DMS53 treated with DMSO at 0.1 percent for 48 hours (cell line): ENCODE measurements around the gene CSF1.
"Not testable (repeated sequence)": the region's sequence is repeated elsewhere in the genome, so short reads cannot be mapped to it uniquely, and the experiment has no call there.

ENCODE experiments used
- DNase-seq: peaks from one replicate; lab custom pipeline; 2025; ENCODE audit not compliant: unreplicated experiment; lab: John Stamatoyannopoulos, UW

The CSF1 gene

GRCh38 chr1:109935451-109935900 is 24.8 kb downstream of the CSF1 start:
- peak; percentile 97 for DNase-seq

DNA sequence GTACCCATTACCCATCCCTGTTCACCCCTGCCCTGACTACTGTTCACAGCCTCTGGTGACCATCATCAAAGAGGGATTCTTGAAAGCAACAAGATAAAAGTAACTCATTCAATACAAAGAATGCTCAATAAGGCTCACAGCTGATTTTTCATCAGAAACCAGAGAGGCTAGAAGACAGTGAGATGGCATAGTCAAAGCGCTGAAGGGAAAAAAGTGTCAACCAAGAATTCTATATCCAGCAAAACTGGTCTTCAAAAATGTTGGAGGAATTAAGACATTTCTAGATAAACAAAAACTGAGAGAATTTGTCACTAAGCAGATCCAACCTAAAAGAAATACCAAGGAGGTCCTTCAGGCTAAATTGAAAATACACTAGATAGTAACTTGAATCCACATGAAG is 27.1 kb downstream of the CSF1 start:
- no peak for DNase-seq

DNA sequence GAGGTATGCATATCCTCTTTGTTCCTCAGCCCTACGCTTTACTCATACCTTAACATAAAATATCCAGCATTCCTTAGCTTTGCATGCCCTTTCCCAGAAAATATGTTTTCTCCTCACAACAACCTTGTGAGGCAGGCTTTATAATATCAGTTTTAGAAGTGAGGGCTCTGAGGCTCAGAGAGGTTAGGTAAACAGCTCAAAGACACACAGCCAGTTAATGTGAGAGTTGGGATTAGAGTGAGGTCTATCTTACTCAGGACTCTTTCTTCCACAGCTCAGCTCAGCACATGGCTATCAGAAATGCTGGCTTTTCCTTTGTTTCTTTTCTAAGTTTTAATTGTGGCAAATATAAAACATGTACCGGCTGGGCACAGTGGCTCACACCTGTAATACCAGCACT is 27.9 kb downstream of the CSF1 start:
- no peak for DNase-seq

DNA sequence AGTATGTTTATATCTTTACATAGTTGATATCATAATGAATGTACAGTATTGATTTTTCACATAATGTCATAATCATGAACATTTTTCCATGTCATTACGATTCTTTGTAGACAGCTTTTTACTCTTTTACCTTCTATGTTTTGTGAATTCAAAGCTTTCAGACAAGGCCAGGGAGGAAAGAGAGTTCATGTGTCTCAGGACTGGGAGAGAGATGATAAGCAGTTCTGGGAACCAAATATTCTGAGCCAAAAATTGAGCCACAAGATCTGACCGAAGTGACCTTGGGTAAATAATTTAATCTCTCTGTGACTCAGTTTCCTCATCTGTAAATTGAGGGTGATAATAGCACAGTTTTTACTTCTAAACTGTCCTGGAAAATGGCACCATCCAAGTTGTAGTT is 31.8 kb downstream of the CSF1 start:
- no peak for DNase-seq

- DNase-seq, result no peak
These were observed 33.9 kb downstream of the CSF1 start for GRCh38 chr1:109944541-109944940.

DNA sequence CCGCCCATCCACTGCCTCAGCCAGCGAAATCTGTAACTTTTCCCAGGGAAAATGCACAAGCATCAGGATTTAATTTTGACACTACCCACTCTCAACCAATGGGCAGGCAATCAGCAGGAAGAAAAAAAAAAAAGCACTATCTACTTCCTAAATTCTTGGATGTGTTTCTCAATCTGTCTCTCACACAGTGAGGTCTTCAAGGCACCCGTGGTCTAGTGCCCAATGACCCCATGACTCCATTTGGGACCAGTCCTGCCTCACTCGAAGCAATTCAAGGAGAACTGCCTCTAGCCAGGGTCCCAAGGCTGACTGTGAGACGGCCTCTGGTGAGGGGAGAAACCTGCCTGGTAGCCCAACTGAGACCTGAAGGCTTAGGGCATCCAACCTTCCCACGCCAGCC is 35.9 kb downstream of the CSF1 start:
- no peak for DNase-seq

DNA sequence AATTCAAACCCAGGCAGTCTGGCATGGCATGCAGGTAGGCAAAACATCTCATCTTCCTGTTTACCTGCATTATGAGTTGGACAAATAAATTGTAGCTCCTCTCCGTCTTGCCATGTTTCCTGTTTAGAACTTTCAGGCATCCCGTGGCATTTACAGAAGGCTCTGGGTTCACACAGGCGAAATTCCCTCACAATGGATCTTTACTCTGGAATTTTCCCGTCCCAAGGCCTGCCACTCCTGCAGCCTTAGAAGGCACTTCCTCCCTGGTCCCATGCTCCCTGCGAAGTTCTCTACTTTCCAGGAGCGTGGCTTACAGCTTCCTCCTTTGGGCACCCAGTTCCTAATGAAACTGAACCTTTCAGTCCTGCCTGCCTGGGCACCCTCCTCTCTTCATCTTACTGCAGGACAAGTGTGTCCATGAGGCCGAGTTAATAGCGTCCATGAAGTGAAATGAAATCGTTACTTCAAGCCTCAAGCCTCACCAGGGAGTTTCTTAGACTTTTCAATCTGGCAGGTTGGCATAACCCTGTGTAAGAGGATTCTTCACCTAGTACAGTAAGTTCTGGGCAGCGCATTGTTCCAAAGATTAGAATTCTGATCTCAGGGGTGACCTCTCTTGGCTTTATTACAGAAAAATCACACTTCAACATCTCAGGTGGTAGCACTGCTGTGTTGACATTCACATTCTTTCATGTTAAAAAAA is 37.1 kb downstream of the CSF1 start:
- DNase-seq, result no peak

DNA sequence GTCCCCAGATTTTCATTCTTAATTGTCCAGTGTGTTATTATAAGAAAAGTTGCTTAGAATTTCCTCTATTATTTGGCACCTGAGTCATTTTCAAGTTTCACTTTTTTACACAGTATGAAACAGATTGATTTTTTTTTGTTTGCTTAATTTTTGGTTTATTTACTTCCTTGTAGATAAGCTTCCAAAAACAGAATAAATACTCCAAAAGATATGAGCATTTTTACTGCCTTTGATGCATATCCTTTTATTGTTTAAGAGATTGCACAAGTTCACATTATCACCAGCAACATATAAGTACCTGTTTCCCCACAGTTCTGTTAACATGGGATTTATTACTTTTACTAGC is 37.6 kb downstream of the CSF1 start:
- DNase-seq, result no peak

DNA sequence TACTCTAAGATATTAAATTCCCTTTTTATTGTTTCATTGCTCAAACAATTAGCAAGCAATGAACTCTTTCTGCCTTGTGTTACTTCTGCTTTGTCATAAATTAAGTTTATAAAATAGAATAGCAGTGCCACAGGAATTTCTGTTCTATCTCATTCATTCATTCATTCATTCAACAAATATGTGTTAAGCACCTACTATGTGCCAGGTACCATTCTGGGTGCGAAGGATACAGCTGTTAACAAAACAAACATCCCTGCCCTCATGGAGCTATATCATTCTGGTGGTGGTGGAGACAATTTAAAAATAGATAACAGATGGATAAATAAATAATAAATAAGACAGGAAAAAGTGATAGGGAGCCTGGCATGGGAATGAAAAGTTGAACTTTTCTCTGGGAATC is 39.4 kb downstream of the CSF1 start:
- DNase-seq, result no peak

GRCh38 chr1:109950509-109950908 is 39.9 kb downstream of the CSF1 start:
- DNase-seq, result peak; percentile 31

DNA sequence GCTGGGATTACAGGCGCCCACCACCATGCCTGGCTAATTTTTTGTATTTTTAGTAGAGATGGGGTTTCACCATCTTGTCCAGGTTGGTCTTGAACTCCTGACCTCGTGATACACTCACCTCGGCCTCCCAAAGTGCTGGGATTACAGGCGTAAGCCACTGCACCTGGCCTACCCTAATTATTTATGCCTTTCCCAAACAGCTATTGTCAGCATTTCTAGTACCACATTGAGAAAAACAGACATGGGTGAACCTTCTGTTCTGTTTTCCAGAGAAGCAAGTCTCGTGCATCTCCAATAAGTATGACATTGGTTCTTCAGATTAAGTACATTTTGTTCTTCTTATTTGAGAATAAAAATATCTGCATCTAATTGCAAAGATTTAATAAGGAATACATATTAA is 40.9 kb downstream of the CSF1 start:
- DNase-seq, result not testable (repeated sequence)

DNA sequence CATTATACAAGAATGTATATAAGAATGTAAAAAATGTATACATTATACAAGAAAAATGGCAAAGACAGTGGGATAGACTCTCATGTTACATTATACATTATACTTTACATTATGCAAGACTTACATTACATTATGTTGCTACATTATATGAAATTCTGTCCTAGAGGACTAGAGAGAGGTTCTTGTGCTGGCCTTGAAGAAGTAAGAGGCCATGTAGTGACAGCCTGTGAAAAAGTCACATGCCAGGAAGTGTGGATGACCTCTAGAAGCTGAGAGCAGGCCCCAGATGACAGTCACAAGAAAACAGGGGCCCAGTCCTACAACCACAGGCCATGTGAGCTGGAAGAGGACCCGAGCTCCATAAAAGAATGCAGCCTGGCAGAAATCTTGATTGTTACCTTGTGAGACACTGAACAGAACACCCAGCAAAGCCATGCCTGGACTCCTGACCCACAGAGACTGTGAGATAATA is 43.4 kb downstream of the CSF1 start:
- DNase-seq, result no peak

GRCh38 chr1:109959632-109959973 is 49.0 kb downstream of the CSF1 start:
- no peak for DNase-seq

DNA sequence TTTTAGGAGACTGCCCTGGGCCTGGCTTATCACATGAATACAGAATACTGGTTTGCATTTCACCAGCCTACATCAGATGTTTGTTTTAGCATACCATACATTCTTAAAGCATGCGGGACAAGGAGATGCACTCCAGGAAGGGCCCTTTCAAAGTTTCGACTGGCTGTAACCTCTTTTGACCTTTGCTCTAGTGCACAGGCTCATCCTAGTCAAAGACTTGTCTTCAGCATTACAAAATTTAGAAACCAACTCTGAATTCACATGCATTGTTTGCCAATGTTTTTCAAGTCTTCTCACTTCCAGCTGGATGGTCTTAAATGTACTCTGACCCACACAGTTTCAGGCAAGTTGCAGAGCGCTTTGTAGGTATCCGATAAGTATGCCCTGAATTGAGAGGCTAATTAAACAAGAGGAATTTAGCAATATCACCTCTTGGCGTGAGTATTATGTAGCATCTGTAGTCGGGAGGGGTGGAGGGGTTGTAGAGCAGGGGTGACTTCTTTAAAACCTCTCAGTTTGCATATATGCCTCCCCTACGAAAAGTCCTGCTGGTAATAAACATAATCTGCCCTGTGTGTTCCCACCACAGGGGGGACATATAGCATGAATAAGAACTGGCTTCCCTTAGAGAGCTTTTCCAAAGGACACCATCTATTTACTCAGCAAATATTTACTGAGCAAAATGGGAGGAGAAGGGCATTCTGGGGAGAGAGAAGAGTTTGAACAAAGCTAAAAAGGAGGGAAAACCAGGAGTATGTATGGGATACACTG is 49.5 kb downstream of the CSF1 start:
- DNase-seq, result peak; percentile 93

DNA sequence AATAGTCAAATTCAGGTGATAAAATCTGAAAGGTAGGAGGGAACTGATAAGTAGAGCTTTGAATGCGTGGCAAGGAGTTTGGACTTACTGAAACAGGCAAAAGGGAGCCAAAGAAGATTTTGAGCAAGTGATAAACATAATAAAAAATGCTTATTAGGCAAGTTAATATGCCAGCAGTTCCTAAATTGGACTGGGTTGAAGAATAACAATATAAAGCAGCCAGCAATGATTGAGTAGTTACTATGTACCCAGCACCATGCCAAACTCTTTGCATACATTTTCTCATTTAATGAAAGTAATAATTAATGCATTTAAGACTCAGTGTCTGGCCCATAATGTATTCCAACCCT is 50.1 kb downstream of the CSF1 start:
- DNase-seq, result no peak

GRCh38 chr1:109963864-109964263 is 53.2 kb downstream of the CSF1 start:
- no peak for DNase-seq

DNA sequence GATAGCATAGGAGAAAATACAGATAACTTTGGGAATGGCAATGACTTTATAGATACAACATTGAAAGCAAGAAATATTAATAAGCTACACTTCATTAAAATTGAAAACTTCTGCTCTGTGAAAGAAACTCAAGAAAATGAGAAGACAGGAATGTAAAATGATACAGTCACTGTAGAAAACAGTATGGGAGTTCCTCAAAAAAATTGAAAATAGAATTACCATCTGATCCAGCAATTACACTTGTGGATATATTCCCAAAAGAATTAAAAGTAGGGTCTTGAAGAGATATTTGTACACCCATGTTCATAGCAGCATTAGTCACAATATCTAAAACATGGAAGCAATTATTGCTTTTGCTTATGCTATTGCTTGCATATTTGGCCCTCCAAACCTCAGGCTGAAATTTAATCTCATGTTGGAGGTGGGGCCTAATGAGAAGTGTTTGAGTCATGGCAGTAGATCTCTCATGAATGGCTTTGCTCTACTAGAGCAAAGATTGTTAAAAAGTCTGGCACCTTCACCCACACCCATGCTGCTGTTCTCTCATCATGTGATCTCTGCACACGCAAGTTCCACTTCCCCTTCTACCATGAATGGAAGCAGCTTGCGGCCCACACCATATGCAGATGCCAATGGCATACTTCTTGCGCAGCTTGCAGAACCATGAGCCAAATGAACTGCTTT is 58.6 kb downstream of the CSF1 start:
- DNase-seq, result peak; percentile 48

GRCh38 chr1:109969907-109970306 is 59.3 kb downstream of the CSF1 start:
- DNase-seq, result no peak

- no peak for DNase-seq
These were observed 60.9 kb downstream of the CSF1 start for GRCh38 chr1:109971559-109971958.

DNA sequence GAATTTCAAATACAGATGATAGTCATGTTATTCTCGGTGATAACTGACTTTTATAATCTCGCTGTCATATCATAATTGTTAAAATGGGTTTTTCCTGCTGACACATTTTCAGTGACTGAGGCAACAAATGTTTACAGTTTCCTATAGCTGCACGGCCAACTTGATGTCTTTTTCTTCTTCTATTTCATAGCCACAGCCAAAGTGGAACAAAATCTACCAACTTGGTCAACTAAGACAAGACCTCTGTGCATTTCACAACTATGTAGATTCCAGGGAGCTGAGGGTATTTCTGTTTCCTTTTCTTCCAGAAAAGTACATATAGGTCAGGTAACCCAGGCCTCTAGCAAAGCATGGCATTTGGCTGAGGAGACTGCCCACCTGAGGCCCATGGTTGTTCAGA is 63.5 kb downstream of the CSF1 start:
- DNase-seq, result no peak

- no peak for DNase-seq
These were observed 65.1 kb downstream of the CSF1 start for GRCh38 chr1:109975718-109976117.

GRCh38 chr1:109976762-109977161 is 66.1 kb downstream of the CSF1 start:
- DNase-seq, result no peak
